ENCODE results near the gene POLG. TPM values are rescaled to one million over a fixed set of nuclear protein-coding genes. Genes with fewer than 3 reads are reported as not detected.

Gene POLG
- total RNA-seq, 1 donor from 2014 or later, result 64.5 TPM

- no peak overlapping the region for H3K4me3 Mint-ChIP-seq (ENCODE audit: unreplicated experiment)
- DNase-seq (ENCODE audit: low spot score), result no peak
- peaks cover 1% of the 10 kb centered on the region for H3K4me1 Mint-ChIP-seq (ENCODE audit: unreplicated experiment)
- peaks cover 42% of the 10 kb centered on the region for H3K27me3 Mint-ChIP-seq (ENCODE audit: unreplicated experiment)
- peaks cover 4% of the 10 kb centered on the region for H3K36me3 Mint-ChIP-seq (ENCODE audit: low read depth, unreplicated experiment)
- H3K27ac Mint-ChIP-seq (ENCODE audit: unreplicated experiment), result no peak overlapping the region
- H3K9me3 Mint-ChIP-seq (ENCODE audit: unreplicated experiment), result no peaks in the 10 kb centered on the region
- TF ChIP-seq, protein P1, sequence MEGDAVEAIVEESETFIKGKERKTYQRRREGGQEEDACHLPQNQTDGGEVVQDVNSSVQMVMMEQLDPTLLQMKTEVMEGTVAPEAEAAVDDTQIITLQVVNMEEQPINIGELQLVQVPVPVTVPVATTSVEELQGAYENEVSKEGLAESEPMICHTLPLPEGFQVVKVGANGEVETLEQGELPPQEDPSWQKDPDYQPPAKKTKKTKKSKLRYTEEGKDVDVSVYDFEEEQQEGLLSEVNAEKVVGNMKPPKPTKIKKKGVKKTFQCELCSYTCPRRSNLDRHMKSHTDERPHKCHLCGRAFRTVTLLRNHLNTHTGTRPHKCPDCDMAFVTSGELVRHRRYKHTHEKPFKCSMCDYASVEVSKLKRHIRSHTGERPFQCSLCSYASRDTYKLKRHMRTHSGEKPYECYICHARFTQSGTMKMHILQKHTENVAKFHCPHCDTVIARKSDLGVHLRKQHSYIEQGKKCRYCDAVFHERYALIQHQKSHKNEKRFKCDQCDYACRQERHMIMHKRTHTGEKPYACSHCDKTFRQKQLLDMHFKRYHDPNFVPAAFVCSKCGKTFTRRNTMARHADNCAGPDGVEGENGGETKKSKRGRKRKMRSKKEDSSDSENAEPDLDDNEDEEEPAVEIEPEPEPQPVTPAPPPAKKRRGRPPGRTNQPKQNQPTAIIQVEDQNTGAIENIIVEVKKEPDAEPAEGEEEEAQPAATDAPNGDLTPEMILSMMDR (IDR thresholded peaks at IDR 0.05; ENCODE audit: unreplicated experiment), result no peak
Measured at GRCh38 chr15:89365462-89366065, 30.9 kb upstream of the POLG start.

- Mint-ChIP-seq H3K27ac (ENCODE audit: unreplicated experiment) (no peak overlapping the region), H3K36me3 (ENCODE audit: low read depth, unreplicated experiment) (peaks cover 4% of the 10 kb centered on the region), H3K9me3 (ENCODE audit: unreplicated experiment) (no peaks in the 10 kb centered on the region), H3K27me3 (ENCODE audit: unreplicated experiment) (peaks cover 47% of the 10 kb centered on the region), H3K4me1 (ENCODE audit: unreplicated experiment) (peaks cover 4% of the 10 kb centered on the region), H3K4me3 (ENCODE audit: unreplicated experiment) (no peak overlapping the region)
- DNase-seq (ENCODE audit: low spot score), result no peak
- TF ChIP-seq, protein P1 (IDR thresholded peaks at IDR 0.05; ENCODE audit: unreplicated experiment), result no peak
Measured at GRCh38 chr15:89364741-89365450, 30.3 kb upstream of the POLG start.

- Mint-ChIP-seq H3K9me3 (ENCODE audit: unreplicated experiment) (no peaks in the 10 kb centered on the region), H3K4me3 (ENCODE audit: unreplicated experiment) (no peak overlapping the region), H3K4me1 (ENCODE audit: unreplicated experiment) (peaks cover 4% of the 10 kb centered on the region), H3K27ac (ENCODE audit: unreplicated experiment) (no peak overlapping the region), H3K27me3 (ENCODE audit: unreplicated experiment) (peaks cover 46% of the 10 kb centered on the region), H3K36me3 (ENCODE audit: low read depth, unreplicated experiment) (peaks cover under 1% of the 10 kb centered on the region)
- TF ChIP-seq, protein P1 (IDR thresholded peaks at IDR 0.05; ENCODE audit: unreplicated experiment), result no peak
- no peak for DNase-seq (ENCODE audit: low spot score)
Measured at GRCh38 chr15:89364341-89364740, 29.7 kb upstream of the POLG start.

GRCh38 chr15:89363770-89364169 lies 29.1 kb upstream of the POLG start:
- Mint-ChIP-seq H3K36me3 (ENCODE audit: low read depth, unreplicated experiment) (no peaks in the 10 kb centered on the region), H3K27ac (ENCODE audit: unreplicated experiment) (no peak overlapping the region), H3K27me3 (ENCODE audit: unreplicated experiment) (peaks cover 42% of the 10 kb centered on the region), H3K9me3 (ENCODE audit: unreplicated experiment) (no peaks in the 10 kb centered on the region), H3K4me3 (ENCODE audit: unreplicated experiment) (no peak overlapping the region), H3K4me1 (ENCODE audit: unreplicated experiment) (peaks cover 4% of the 10 kb centered on the region)
- TF ChIP-seq, protein P1 (IDR thresholded peaks at IDR 0.05; ENCODE audit: unreplicated experiment), result no peak
- DNase-seq (ENCODE audit: low spot score), result no peak

DNA sequence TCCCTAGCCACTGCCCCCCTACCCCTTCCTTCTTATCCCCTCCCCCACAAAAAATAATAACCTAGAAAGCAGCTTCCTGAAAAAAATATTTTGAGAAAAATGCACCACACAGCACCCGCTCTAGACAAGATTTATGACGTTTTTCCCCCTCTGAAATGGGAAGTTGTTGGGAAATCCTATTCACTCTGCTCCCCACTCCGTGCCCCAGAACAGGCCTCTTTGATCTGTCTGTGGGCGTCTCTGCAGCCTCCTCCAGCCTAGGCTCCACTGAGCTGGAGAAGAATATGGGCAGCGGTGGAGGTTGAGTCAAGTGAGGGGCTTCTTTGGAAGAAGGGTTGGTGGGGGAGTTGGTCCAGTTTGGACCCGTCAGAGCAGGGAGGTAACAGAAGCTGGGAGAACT lies 28.5 kb upstream of the POLG start:
- H3K27me3 Mint-ChIP-seq (ENCODE audit: unreplicated experiment), result peaks cover 44% of the 10 kb centered on the region
- H3K4me1 Mint-ChIP-seq (ENCODE audit: unreplicated experiment), result peaks cover 4% of the 10 kb centered on the region
- TF ChIP-seq, protein P1 (IDR thresholded peaks at IDR 0.05; ENCODE audit: unreplicated experiment), result no peak
- H3K9me3 Mint-ChIP-seq (ENCODE audit: unreplicated experiment), result no peaks in the 10 kb centered on the region
- no peak overlapping the region for H3K4me3 Mint-ChIP-seq (ENCODE audit: unreplicated experiment)
- no peaks in the 10 kb centered on the region for H3K36me3 Mint-ChIP-seq (ENCODE audit: low read depth, unreplicated experiment)
- no peak for DNase-seq (ENCODE audit: low spot score)
- no peak overlapping the region for H3K27ac Mint-ChIP-seq (ENCODE audit: unreplicated experiment)

Measured in endothelial cell (in vitro differentiated cells).